Central memory CD8-positive, alpha-beta T cell (primary cell): Measurements from ENCODE around the gene PRKAG2.

Source experiments
- ATAC-seq: fragments of 150-1000 bp; cut with Tn5 transposase; replicated peaks from 2 replicates; pipeline ENCODE4 v1.10.0; 2022; ENCODE audit warnings: mild to moderate bottlenecking, moderate FRiP score, moderate number of reproducible peaks; ENCODE audit not compliant: poor library complexity, severe bottlenecking; ENCODE audit errors: extremely low read depth
- DNase-seq, 2 donors: peaks; one replicate each; pipeline ENCODE4 v3.0.0; 2021; ENCODE audit warnings: low spot score in 2 of 2
- H3K27ac Mint-ChIP-seq: one replicate; pipeline ENCODE4 v1.8.0; 2022; ENCODE audit warnings: low read depth, mild to moderate bottlenecking, moderate library complexity, mixed read lengths
- H3K27me3 Mint-ChIP-seq: one replicate; pipeline ENCODE4 v1.8.0; 2022; ENCODE audit warnings: mixed read lengths
- H3K36me3 Mint-ChIP-seq: one replicate; pipeline ENCODE4 v1.8.0; 2022; ENCODE audit warnings: mild to moderate bottlenecking, moderate library complexity, mixed read lengths; ENCODE audit not compliant: insufficient read depth
- H3K4me1 Mint-ChIP-seq: one replicate; pipeline ENCODE4 v1.8.0; 2022; ENCODE audit warnings: mixed read lengths
- H3K4me3 Mint-ChIP-seq: one replicate; pipeline ENCODE4 v1.8.0; 2022; ENCODE audit warnings: mild to moderate bottlenecking, moderate library complexity, mixed read lengths
- H3K9me3 Mint-ChIP-seq: one replicate; pipeline ENCODE4 v1.8.0; 2022; ENCODE audit warnings: mixed read lengths

Gene PRKAG2

GRCh38 chr7:151509670-151510333 is 367.1 kb downstream of the PRKAG2 start:
- no peaks in the 10 kb centered on the region for H3K27me3 Mint-ChIP-seq
- no peak for DNase-seq
- H3K4me3 Mint-ChIP-seq = no peak overlapping the region
- no peaks in the 10 kb centered on the region for H3K9me3 Mint-ChIP-seq
- ATAC-seq = no peak
- no peak overlapping the region for H3K27ac Mint-ChIP-seq
- H3K4me1 Mint-ChIP-seq = peaks cover 76% of the 10 kb centered on the region
- no peaks in the 10 kb centered on the region for H3K36me3 Mint-ChIP-seq

- no peaks in the 10 kb centered on the region for H3K36me3 Mint-ChIP-seq
- H3K4me1 Mint-ChIP-seq = peaks cover 72% of the 10 kb centered on the region
These were observed 367.9 kb downstream of the PRKAG2 start for GRCh38 chr7:151508991-151509390.

GRCh38 chr7:151507806-151508205 is 369.1 kb downstream of the PRKAG2 start:
- Mint-ChIP-seq H3K4me1 (peaks cover 71% of the 10 kb centered on the region), H3K36me3 (no peaks in the 10 kb centered on the region), H3K4me3 (no peak overlapping the region), H3K27me3 (no peaks in the 10 kb centered on the region), H3K27ac (no peak overlapping the region), H3K9me3 (no peaks in the 10 kb centered on the region)
- ATAC-seq (no peak), DNase-seq (no peak)

More at GRCh38 chr7:151508991-151509390, 367.9 kb downstream of the PRKAG2 start:
- H3K4me3 Mint-ChIP-seq = no peak overlapping the region
- no peaks in the 10 kb centered on the region for H3K9me3 Mint-ChIP-seq
- ATAC-seq (no peak), DNase-seq (no peak)
- no peak overlapping the region for H3K27ac Mint-ChIP-seq
- H3K27me3 Mint-ChIP-seq = no peaks in the 10 kb centered on the region

GRCh38 chr7:151506901-151507382 is 370.0 kb downstream of the PRKAG2 start:
- H3K4me3 Mint-ChIP-seq = no peak overlapping the region
- no peaks in the 10 kb centered on the region for H3K9me3 Mint-ChIP-seq
- H3K4me1 Mint-ChIP-seq = peaks cover 67% of the 10 kb centered on the region
- H3K27me3 Mint-ChIP-seq = no peaks in the 10 kb centered on the region
- no peak for DNase-seq
- H3K27ac Mint-ChIP-seq = no peak overlapping the region
- no peak for ATAC-seq
- H3K36me3 Mint-ChIP-seq = no peaks in the 10 kb centered on the region
